GM19324 (cell line): ENCODE results near the gene HIVEP3.

Experiments
- ATAC-seq: cut with Tn5 transposase; IDR thresholded peaks from one replicate; pipeline ENCODE4 v1.9.1; 2021; ENCODE audit warnings: mild to moderate bottlenecking, moderate library complexity; ENCODE audit not compliant: unreplicated experiment, low FRiP score

Gene HIVEP3

GRCh38 chr1:41623736-41624135 lies 295.0 kb downstream of the HIVEP3 start:
- ATAC-seq: no peak

DNA sequence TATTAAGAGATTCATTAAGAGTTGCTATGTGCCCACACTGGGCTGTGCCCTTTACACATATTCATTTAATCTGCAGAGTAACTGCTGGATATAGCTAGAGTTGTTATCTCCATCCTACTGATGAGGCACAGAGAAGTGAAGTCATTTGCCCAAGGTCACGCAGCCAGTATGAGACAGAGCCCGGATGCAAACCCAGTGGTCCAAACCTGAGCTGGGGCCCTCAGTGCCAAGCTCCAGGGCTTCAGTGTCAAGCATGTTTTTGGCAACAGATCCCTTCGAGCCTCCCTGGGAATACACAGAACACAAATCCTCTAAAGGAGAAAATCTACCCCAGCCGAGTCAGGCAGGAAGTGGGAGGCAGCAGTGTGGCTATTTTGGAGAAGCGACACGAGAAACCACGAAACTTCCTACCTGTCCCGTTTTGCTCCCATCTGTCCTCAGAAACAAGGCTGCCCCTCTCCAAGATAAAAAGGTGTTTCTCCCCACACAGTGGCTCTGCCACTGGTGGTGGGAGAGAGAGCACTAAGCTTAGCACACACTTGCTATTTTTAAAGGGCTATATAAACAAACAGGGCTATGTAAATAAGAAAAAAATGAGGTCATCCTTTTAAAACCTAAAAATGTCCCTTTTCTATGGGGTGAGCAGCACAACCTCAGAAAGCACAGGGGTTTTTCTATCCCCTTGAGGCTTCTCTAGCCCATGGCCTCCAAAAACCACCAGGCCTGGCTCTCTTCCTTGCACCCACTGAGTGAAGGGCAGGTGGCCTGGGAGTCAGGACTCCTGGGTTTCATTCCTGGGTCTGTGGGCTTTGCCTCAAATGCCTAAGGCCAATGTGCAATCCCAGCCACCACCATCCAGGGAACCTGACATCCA lies 295.6 kb downstream of the HIVEP3 start:
- peak; percentile 64 for ATAC-seq

DNA sequence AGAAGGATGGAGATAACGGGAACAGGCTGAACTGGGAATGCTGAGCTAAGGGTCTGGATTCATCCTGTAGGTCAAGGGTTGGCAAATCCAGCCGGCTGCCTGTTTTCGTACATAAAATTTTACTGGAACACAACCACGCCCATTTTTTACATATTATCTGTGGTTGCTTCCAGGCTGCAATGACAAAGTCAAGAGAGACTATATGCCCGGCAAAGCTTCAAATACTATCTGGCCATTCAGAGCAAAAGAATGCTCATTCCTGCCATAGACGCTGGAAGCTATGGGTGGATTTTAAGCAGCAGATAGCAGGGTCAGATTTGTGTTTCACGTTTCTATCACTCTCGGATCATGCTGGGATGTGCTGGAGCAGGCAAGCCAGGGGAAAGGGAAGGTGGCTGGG lies 296.3 kb downstream of the HIVEP3 start:
- ATAC-seq: no peak

DNA sequence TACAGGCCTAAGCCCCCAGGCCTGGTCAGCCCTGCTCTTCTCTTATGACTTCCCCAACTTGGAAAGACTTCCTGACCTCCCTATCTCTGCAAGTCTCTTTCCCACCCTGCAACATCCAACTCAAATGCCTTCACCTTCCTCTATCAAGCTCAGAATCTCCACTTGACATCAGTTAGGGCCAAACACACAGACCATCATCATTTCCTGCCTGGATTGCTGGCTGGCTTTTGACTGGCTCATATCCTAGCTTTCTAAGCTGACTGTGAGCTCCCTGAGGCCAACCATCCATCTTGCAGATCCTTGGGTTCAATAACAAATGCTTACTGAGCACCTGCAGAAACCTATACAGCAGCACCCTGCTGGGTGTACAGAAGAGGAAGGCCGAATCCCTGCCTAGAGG lies 296.9 kb downstream of the HIVEP3 start:
- no peak for ATAC-seq

DNA sequence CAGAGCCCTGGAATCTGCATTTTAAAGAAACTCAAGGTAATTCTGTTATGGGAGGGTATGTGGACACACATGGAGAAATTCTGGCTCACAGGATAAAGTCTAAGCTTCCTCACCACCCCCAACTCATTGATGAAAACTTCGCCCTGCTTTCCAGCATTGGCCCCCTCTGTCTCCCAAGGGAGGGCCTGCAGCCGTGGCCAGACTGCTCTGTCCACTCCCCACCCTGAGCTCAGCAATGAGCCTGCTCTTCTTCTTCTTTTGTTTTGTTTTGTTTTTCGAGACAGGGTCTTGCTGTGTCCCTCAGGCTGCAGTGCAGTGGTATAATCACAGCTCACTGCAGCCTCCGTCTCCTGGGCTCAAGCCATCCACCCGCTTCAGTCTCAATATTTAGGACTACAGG lies 297.5 kb downstream of the HIVEP3 start:
- no peak for ATAC-seq

- no peak for ATAC-seq
Observed at GRCh38 chr1:41620365-41621169, 298.2 kb downstream of the HIVEP3 start.

DNA sequence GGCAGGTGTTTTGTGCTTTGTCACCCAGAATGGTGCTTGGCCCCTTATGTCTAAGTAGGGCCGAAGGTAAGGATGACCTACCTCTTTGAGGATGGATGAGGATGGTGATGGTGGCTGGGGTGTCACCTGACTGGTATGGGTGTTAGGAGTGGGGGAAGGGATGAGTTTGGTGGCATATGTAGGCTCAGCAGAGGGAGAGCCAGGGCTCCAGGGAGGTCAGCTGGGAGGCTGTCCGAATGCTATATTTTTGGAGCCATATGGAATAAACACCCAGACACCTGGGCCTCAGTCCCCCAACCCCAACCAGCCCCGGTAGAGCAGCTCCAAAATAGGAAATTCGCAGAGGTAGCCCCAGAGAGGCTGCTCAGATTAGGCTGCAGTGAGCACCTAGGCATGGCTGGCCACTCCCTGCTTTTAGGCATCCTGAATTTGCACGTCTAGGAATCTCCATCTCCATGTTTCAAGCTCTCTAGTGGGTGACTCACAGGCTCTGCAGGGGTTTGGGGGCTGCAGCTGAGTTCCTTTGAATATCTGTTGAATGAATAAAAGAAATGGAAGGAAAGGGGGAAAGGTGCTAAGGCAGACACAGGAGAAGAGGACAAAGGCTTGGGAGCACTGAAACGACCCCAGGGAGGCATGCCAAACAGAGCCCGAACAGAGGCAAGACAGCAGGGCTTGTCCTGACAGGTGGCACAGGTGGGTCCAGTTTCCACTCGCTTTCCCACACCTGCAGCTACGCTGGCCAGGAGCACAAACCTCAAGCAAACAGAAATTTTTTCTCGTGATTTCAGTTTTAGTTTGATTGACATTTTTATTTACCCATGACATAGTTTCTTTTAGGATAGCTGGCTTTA lies 299.0 kb downstream of the HIVEP3 start:
- no peak for ATAC-seq

GRCh38 chr1:41618871-41619270 lies 299.9 kb downstream of the HIVEP3 start:
- no peak for ATAC-seq

DNA sequence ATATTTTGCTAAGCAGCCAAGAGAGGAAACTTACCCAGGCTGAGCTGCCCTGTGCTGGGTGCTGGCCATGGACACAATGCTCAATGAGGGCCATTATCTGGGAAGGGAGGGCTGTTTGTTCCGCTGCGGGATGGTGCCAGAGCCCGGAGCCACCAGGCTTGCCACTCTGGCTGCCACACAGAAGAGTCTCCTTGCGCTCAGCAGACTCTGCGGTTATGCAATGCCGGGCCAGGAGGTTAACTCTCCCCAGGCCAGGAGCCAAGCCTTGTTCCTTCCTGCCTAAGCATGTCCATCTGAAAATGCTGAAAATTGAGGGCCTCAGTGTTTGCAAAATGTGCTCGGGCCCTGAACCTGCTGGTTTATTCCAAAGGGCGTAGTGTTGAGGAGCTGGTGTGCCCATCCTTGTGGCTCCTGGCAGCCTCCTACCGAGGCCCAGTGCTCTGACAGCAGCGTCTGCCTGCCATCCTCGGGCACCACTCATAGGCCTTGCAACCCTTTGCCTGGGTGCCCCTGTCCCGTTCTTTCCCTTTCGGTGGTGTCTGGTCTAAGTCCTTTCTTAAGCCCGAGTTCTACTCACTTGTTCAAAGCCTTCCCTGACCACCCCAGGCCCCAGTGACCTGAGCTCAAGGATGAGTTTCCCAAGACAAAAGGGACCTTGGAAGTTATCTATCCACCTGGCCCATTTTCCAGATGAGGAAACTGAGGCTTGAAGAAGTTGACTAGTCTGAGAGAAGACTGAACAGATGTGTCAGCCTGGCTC lies 300.5 kb downstream of the HIVEP3 start:
- no peak for ATAC-seq

GRCh38 chr1:41617336-41617735 lies 301.4 kb downstream of the HIVEP3 start:
- ATAC-seq: no peak

- no peak for ATAC-seq
Observed at GRCh38 chr1:41616563-41616962, 302.2 kb downstream of the HIVEP3 start.

- no peak for ATAC-seq
Observed at GRCh38 chr1:41615981-41616380, 302.7 kb downstream of the HIVEP3 start.

DNA sequence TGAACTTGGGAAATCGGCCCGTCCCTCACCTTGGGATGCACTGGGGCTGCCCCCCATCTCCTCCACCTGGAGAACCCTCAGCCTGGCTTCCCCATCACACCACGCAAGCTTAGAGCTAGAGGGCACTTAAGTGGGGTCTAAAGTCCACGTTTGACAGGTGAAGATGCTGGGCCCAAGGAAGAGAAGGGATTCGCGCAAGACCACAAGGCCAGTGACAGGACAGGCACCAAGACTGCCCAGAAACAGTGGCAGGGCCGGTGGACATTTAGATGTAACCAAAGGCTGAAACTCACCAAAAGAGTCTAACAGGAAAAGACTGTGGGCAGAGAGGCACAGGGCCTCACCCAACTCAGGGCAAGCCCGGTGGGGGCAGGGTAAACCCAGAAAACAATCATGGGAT lies 303.4 kb downstream of the HIVEP3 start:
- ATAC-seq: no peak

GRCh38 chr1:41614818-41615217 lies 303.9 kb downstream of the HIVEP3 start:
- no peak for ATAC-seq

- ATAC-seq: no peak
Observed at GRCh38 chr1:41613689-41614574, 304.8 kb downstream of the HIVEP3 start.

DNA sequence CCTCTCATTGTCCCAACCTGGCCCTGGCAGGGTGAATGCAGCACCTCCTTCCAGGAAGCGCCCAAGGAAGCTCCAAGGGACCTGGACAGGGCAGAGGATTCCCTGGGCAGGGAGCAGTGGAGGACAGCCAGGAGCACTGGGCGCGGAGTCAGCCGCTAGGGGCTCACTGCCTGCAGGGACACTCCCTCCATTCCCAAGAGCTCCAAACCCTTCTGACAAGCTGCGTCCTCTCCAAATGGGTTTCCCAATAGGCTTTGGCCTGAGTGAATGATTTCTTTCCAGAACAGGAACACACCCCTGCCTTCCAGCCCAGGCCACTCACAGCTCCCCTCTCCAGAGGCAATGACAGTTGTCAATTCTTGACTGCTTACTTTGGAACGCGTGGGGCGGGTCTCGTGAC lies 305.8 kb downstream of the HIVEP3 start:
- no peak for ATAC-seq

DNA sequence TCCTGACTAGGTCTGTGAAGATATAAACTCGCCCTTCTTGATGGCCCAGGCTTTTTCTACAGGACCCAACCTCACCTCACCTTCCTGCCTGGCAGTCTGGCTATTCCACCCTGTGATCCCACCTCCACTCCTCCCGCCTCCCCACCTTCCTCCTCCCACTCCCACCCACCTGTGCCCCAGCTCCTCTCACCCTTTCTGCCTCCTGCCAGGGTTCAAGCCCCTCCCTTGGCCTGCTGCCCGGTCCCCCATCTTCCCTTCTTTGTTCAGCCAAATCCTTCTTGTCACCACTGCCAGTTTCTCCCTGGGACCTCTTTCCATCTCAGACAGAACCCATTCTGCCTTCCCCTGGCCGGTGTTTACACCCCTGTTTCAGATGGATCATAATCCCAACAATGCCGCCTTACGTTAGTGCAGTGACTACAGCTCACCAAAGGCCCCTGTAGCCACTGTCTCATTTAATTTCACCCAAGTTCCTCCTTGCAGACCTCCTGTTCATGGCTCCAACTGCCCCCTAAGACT lies 306.7 kb downstream of the HIVEP3 start:
- ATAC-seq: no peak

DNA sequence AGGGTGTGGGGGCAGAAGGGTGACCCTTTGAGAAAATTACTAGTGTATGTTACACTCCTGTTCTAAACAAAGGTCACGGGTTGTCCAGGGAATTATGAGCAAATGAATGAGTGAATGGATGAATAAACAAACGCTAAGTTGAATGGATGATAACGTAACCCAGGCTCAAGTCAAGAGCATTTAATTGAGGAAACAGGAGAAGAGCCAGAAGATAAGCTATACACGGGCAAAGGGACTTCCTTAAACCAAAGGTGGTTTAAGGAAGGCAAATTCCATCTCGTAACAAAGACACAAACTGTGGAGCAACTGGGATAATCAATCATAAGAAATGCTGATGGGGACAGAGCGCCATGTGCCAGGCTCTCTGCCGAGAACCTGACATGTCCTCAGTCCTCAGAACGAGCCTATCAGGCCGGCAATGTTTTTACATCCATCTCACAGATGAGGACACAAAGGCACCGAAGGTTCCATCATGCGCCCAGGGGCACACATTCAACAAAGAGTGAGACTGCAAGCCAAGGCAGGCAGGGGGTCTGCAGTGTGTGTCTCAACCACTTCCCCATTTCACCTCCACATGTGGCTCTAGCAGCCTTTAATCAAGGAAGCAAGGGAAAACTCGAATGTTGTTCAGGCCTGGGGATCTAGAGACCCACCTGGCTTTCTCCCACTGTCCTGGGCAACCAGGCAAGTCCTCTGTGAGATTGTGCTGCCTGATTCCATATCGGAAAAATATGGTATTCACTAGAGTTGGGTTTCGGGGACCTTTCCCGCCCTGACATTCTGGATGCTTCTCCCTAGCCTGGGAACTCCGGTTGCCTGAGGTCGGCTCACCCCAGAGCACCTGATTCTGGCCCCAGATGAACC lies 307.4 kb downstream of the HIVEP3 start:
- no peak for ATAC-seq
